Right atrium auricular region (tissue), 2 donors: ENCODE results near the gene PAX8. TPM values are rescaled to one million over a fixed set of nuclear protein-coding genes. Genes with fewer than 3 reads are reported as not detected.

Source experiments
- DNase-seq: peaks from one replicate; pipeline ENCODE4 v3.0.0-alpha.2; 2019; ENCODE audit warnings: low spot score
- H3K27ac ChIP-seq, 2 donors: fragments of 200-600 bp; sonication (generic); 1 replicate in 1 of 2; 2 replicates in 1 of 2; pipeline ENCODE4 v1.5.1; 2016 to 2019
- H3K27me3 ChIP-seq, 2 donors: fragments of 200-600 bp; sonication (generic); one replicate each; pipeline versions ENCODE4 v1.5.1 to v1.6.0; 2017 to 2019
- H3K36me3 ChIP-seq: fragments of 200-600 bp; sonication (generic); one replicate; pipeline ENCODE4 v1.5.1; 2016
- H3K4me1 ChIP-seq, 2 donors: fragments of 200-600 bp; sonication (generic); one replicate each; pipeline versions ENCODE4 v1.5.1 to v1.6.0; 2017 to 2019
- H3K4me3 ChIP-seq, 2 donors: fragments of 200-600 bp; sonication (generic); 1 replicate in 1 of 2; 2 replicates in 1 of 2; pipeline ENCODE4 v1.5.1; 2017 to 2019; ENCODE audit warnings: mild to moderate bottlenecking in 1 of 2, moderate library complexity in 1 of 2
- H3K9me3 ChIP-seq, 2 donors: fragments of 200-600 bp; sonication (generic); one replicate each; pipeline ENCODE4 v1.5.1; 2019
- total RNA-seq, 2 donors: library from RNA; depleted of rRNA; stranded (reverse); fragments of >200 nt; gene quantifications; one replicate each; pipeline ENCODE4 v1.1.0, GENCODE V29; 2016
- TF ChIP-seq, protein P1 (sequence below), 2 donors: fragments of 200-600 bp; sonication (generic); IDR thresholded peaks; one replicate each; pipeline ENCODE4 v1.5.1; 2019; ENCODE audit warnings: antibody characterized with exemption in 2 of 2

PAX8 gene
- total RNA-seq, 2 donors from 2014 or later: 0.37 to 1.2 TPM

DNA sequence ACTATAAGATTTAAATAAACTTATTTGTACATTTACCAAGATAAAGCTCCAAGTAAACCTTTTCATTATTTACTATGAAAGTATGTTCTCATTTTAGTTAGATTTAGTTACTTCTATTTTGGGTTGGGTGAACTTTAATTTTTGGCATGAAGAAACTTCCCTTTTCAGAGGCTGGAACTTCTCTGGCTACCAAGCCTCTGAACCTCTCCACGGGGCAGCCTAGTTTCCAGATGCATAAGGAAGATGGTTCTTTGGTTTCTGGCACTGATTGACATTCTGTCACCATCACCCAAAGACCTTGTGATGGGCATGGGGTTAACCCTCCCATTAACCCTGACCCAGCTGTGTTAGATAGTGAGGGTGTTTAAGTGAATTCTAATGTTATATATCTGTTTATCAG, 87.8 kb downstream of the PAX8 start:
- TF ChIP-seq, protein P1, sequence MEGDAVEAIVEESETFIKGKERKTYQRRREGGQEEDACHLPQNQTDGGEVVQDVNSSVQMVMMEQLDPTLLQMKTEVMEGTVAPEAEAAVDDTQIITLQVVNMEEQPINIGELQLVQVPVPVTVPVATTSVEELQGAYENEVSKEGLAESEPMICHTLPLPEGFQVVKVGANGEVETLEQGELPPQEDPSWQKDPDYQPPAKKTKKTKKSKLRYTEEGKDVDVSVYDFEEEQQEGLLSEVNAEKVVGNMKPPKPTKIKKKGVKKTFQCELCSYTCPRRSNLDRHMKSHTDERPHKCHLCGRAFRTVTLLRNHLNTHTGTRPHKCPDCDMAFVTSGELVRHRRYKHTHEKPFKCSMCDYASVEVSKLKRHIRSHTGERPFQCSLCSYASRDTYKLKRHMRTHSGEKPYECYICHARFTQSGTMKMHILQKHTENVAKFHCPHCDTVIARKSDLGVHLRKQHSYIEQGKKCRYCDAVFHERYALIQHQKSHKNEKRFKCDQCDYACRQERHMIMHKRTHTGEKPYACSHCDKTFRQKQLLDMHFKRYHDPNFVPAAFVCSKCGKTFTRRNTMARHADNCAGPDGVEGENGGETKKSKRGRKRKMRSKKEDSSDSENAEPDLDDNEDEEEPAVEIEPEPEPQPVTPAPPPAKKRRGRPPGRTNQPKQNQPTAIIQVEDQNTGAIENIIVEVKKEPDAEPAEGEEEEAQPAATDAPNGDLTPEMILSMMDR (IDR thresholded peaks at IDR 0.05): no peak
- H3K9me3 ChIP-seq: no peaks in the 10 kb centered on the region
- no peak overlapping the region for H3K27ac ChIP-seq
- no peaks in the 10 kb centered on the region for H3K4me1 ChIP-seq
- no peaks in the 10 kb centered on the region for H3K36me3 ChIP-seq
- H3K27me3 ChIP-seq: no peaks in the 10 kb centered on the region
- no peak overlapping the region for H3K4me3 ChIP-seq
- no peak for DNase-seq

DNA sequence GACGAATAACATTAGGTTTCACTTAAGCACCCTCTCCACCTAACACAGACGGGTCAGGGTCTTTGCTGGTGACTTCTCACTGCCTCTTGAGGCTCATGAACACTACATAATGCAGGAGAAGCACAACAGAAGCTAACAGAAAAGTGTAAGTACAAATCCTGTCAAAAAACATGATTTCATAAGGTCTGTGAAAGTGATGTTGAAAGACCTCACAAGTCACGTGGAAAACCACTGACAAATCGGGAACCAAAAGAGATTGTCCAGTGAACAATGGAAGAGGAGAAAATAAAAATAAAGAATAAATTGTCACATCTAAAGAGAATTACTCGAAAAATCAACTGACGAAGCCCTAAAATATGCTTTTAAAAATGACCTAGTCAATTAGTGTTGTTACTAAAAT, 91.0 kb downstream of the PAX8 start:
- Histone ChIP-seq H3K27me3 (no peaks in the 10 kb centered on the region), H3K27ac (no peak overlapping the region)
- no peak for DNase-seq

DNA sequence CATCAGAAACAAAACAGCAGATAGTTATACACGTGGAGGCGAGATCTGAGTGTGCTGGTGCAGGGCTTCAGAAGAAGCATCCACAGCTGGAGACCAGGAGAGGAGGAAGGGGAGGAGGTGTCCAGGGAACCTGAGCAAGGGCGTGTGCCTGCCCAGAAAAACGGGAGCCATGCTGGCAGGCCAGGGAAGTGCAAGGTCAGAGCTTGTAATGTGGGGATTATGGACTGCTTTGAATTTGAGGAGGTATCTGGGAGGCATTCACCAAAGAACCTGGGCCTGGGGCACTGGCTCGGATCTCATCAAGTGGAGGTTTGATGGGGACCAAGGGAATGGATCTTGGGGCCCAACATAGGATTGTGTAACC, 92.3 kb downstream of the PAX8 start:
- Histone ChIP-seq H3K9me3 (no peaks in the 10 kb centered on the region), H3K4me3 (no peak overlapping the region), H3K27ac (no peak overlapping the region), H3K27me3 (no peaks in the 10 kb centered on the region), H3K36me3 (no peaks in the 10 kb centered on the region), H3K4me1 (no peaks in the 10 kb centered on the region)
- no peak for DNase-seq
- TF ChIP-seq, protein P1 (IDR thresholded peaks at IDR 0.05): no peak

More for the DNA sequence above, 91.0 kb downstream of the PAX8 start:
- Histone ChIP-seq H3K4me1 (no peaks in the 10 kb centered on the region), H3K36me3 (no peaks in the 10 kb centered on the region), H3K9me3 (no peaks in the 10 kb centered on the region), H3K4me3 (no peak overlapping the region)
- TF ChIP-seq, protein P1 (IDR thresholded peaks at IDR 0.05): no peak

DNA sequence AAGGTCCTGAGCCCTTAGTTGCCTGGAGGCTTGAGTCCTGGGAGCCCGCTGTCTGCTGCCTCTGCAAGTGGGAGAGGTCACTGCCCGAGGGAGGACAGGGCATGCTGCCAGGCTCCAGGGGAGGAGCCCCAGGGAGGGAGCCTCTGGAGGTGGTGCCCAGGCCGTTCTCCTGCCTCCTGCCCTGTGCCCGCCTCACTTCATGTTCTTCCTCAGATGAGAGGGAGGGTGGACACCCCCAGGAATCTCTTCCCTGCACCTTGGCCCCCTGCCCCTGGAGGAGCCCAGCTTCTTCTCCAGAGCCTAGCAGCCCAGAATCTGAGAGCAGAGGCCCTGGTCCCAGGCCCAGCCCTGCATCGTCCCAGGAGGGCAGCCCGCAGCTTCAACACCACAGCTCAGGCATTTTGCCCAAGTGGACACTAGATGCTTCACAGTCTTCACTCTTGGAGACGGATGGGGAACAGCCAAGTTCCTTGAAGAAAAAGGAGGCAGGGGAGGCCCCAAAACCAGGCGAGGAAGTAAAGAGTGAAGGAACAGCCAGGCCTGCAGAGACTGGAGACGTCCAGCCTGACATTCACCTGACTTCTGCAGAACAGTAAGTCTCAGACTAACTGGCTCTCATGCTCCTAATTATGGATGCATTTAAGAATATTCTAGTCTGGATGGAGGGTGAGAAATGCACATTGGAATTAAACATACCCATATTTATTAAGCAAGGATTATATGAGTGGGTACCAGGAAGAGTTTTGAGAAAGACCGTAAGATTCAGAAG, 92.9 kb downstream of the PAX8 start:
- TF ChIP-seq, protein P1 (IDR thresholded peaks at IDR 0.05): no peak
- Histone ChIP-seq H3K36me3 (no peaks in the 10 kb centered on the region), H3K9me3 (no peaks in the 10 kb centered on the region), H3K4me3 (no peak overlapping the region), H3K4me1 (no peaks in the 10 kb centered on the region), H3K27ac (no peak overlapping the region), H3K27me3 (no peaks in the 10 kb centered on the region)
- DNase-seq: no peak

DNA sequence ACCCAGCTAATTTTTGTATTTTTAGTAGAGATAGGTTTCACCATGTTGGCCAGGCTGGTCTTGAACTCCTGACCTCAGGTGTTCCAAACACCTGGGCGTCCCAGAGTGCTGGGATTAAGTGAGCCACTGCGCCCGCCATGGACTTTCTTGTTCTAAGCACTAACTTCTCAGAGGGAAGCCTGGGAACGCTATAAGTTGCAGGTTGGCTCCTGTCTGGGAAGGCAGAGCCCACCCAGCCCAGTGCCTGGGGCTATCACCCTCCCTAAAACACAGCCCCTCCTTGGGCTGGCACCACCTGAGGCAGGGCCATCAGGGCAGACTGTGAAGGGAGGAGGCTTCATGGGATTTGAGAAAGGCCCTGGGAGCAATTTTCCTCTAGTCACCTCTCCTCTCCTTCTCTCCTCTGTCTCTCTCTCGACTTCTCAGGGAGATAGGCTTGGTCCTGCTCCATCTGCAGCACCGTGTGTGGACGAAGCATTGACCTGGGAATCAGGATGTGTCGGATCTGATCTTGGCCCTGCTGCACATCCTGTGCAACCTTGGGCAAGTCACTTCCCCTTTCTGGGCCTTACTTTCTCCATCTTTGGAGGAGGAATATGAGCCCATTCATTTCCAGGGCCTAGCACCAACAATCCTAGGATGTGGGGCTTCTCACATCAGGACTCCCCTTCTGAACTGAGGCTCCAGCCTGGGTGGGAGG, 94.0 kb downstream of the PAX8 start:
- no peak for DNase-seq
- TF ChIP-seq, protein P1 (IDR thresholded peaks at IDR 0.05): no peak
- H3K27me3 ChIP-seq: no peaks in the 10 kb centered on the region
- H3K4me3 ChIP-seq: no peak overlapping the region
- H3K36me3 ChIP-seq: no peaks in the 10 kb centered on the region
- no peaks in the 10 kb centered on the region for H3K9me3 ChIP-seq
- H3K4me1 ChIP-seq: no peaks in the 10 kb centered on the region
- no peak overlapping the region for H3K27ac ChIP-seq
